Spleen (tissue), 7 donors: ENCODE measurements around the gene SERAC1.

Experiments
- POLR2A ChIP-seq, 3 donors: fragments of 450-650 bp; IDR thresholded peaks; one replicate each; pipeline ENCODE4 v1.5.1; 2017; ENCODE audit warnings: antibody characterized with exemption in 3 of 3, mild to moderate bottlenecking in 1 of 3
- POLR2AphosphoS5 ChIP-seq, 3 donors: sonication (generic); formaldehyde crosslinking; IDR thresholded peaks; one replicate each; pipeline ENCODE4 v1.5.1; 2017; ENCODE audit warnings: antibody characterized with exemption in 3 of 3
- TF ChIP-seq, protein P1 (sequence below), 11 experiments: fragments of 200-600 bp in 7 of 11; fragments of 450-650 bp in 4 of 11; sonication (generic) in 4 of 11; IDR thresholded peaks in 8 of 11; conservative IDR thresholded peaks in 3 of 11; 1 replicate in 7 of 11; 2 replicates in 4 of 11; pipeline versions ENCODE4 v1.4.0 to v1.8.0; 2016 to 2021; ENCODE audit warnings: antibody characterized with exemption in 11 of 11, inconsistent platforms in 4 of 11, mild to moderate bottlenecking in 1 of 11
- donor health status: DM: no; HTN: no; CAD: no; lungs with moderate emphysema.
- donor health status: DM: no; HTN: no; CAD: no.
- donor health status: DM: no; HTN: no; CAD: no.

DNA sequence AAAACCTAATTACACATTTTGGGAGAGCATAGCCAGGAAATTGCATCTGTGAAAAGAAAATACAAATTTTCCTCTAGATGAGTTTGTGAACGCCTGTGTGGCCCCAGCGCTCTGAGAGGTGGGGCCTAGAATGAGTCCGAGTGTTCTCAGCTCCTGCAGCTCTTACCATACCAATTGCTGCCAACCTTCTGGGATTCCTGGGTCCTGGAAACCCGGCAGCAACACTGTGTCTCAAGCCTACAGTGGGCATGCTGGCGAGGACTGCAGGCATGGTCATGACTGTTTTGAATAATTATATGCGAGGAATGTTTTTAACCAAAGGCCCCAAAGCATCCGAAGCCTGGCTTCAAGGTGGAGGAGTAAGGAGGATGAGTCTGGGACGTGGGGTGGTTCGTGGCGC is 90.4 kb downstream of the SERAC1 start:
- TF ChIP-seq, protein P1, sequence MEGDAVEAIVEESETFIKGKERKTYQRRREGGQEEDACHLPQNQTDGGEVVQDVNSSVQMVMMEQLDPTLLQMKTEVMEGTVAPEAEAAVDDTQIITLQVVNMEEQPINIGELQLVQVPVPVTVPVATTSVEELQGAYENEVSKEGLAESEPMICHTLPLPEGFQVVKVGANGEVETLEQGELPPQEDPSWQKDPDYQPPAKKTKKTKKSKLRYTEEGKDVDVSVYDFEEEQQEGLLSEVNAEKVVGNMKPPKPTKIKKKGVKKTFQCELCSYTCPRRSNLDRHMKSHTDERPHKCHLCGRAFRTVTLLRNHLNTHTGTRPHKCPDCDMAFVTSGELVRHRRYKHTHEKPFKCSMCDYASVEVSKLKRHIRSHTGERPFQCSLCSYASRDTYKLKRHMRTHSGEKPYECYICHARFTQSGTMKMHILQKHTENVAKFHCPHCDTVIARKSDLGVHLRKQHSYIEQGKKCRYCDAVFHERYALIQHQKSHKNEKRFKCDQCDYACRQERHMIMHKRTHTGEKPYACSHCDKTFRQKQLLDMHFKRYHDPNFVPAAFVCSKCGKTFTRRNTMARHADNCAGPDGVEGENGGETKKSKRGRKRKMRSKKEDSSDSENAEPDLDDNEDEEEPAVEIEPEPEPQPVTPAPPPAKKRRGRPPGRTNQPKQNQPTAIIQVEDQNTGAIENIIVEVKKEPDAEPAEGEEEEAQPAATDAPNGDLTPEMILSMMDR (IDR thresholded peaks at IDR 0.05 in 8 of 11, conservative IDR thresholded peaks at IDR 0.05 in 3 of 11), result no peak
- no peak for TF ChIP-seq POLR2A (IDR thresholded peaks at IDR 0.05)
- TF ChIP-seq POLR2AphosphoS5 (IDR thresholded peaks at IDR 0.05), result no peak
